Natural killer cell (primary cell): ENCODE measurements around the gene HGS. TPM values are rescaled to one million over a fixed set of nuclear protein-coding genes. Genes with fewer than 3 reads are reported as not detected.
"Not testable (repeated sequence)": the region's sequence is repeated elsewhere in the genome, so short reads cannot be mapped to it uniquely, and the experiment has no call there.

Experiments used
- ATAC-seq, 3 donors: fragments of 150-1000 bp in 2 of 3; fragments of 200-7000 bp in 1 of 3; cut with Tn5 transposase; 1 replicate in 1 of 3; 2 replicates in 2 of 3; pipeline ENCODE4 v1.10.0; 2021; ENCODE audit warnings: mild to moderate bottlenecking in 2 of 3, moderate library complexity in 2 of 3
- DNase-seq, 2 donors: peaks; one replicate each; pipeline versions ENCODE4 v3.0.0 to v3.0.0-alpha.2; 2013 to 2021; ENCODE audit warnings: mixed read lengths in 1 of 2
- H3K27ac ChIP-seq: one replicate; pipeline ENCODE4 v1.5.1; 2013; ENCODE audit warnings: mild to moderate bottlenecking, low read length
- H3K27me3 ChIP-seq: one replicate; pipeline ENCODE4 v1.6.1; 2013; ENCODE audit warnings: low read length; ENCODE audit not compliant: control insufficient read depth, insufficient read depth
- H3K36me3 ChIP-seq: one replicate; pipeline ENCODE4 v1.6.1; 2013; ENCODE audit warnings: low read length; ENCODE audit not compliant: control insufficient read depth, insufficient read depth
- H3K4me1 ChIP-seq: one replicate; pipeline ENCODE4 v1.6.1; 2013; ENCODE audit warnings: low read length; ENCODE audit not compliant: control insufficient read depth, insufficient read depth
- H3K4me3 ChIP-seq: one replicate; pipeline ENCODE4 v1.5.1; 2013; ENCODE audit warnings: low read length
- H3K9me3 ChIP-seq: one replicate; pipeline ENCODE4 v1.6.1; 2013; ENCODE audit warnings: low read length; ENCODE audit not compliant: control insufficient read depth, insufficient read depth
- H3K27ac Mint-ChIP-seq, 2 donors: one replicate each; pipeline ENCODE4 v1.8.0; 2022; ENCODE audit warnings: mild to moderate bottlenecking in 2 of 2, mixed read lengths in 2 of 2, moderate library complexity in 1 of 2
- H3K27me3 Mint-ChIP-seq, 2 donors: one replicate each; pipeline ENCODE4 v1.8.0; 2022; ENCODE audit warnings: low read depth in 2 of 2, mixed read lengths in 2 of 2
- H3K36me3 Mint-ChIP-seq: one replicate; pipeline ENCODE4 v1.8.0; 2022; ENCODE audit warnings: mixed read lengths
- H3K4me1 Mint-ChIP-seq, 2 donors: one replicate each; pipeline ENCODE4 v1.8.0; 2022; ENCODE audit warnings: mixed read lengths in 2 of 2
- H3K4me3 Mint-ChIP-seq: one replicate; pipeline ENCODE4 v1.8.0; 2022; ENCODE audit warnings: mild to moderate bottlenecking, moderate library complexity, mixed read lengths
- H3K9me3 Mint-ChIP-seq, 2 donors: one replicate each; pipeline ENCODE4 v1.8.0; 2022; ENCODE audit warnings: mixed read lengths in 2 of 2
- WGBS: methylation state at CpG from one replicate; pipeline ENCODE4 v1.1.7; 2013; ENCODE audit warnings: missing lambda C conversion rate; ENCODE audit not compliant: insufficient coverage; 5-methylcytosine and 5-hydroxymethylcytosine counted together
- intact Hi-C: fragments of 100-400 bp; cut with micrococcal nuclease; formaldehyde crosslinking; loops from one replicate; pipeline ENCODE4 v1.14.2; 2022
- total RNA-seq, 4 donors: library from RNA; stranded (reverse); fragments of 120-200 nt in 1 of 4; gene quantifications; one replicate each; pipeline versions ENCODE4 v1.2.3 to v1.2.4, GENCODE V29; 2013 to 2022
- TF ChIP-seq, protein P1 (sequence below): fragments of 200-600 bp; IDR thresholded peaks from one replicate; pipeline ENCODE4 v1.8.0; 2022; ENCODE audit warnings: antibody characterized with exemption

HGS gene
- total RNA-seq, 3 donors from 2014 or later (not counting 1 experiment from before 2014, with no cell fraction given), result 179 to 186 (median 181) TPM

- 29% methylated on average over 29 of the region's 30 CpGs for WGBS
- peak in 2 of 3 donors; percentile 37 to 60 for ATAC-seq
- H3K9me3 Mint-ChIP-seq, result no peaks in the 10 kb centered on the region
- peaks cover 13 to 18% of the 10 kb centered on the region in 2 donors for H3K27me3 Mint-ChIP-seq
- no peaks in the 10 kb centered on the region for H3K36me3 ChIP-seq
- peaks cover 3% of the 10 kb centered on the region for H3K4me1 ChIP-seq
- H3K27ac Mint-ChIP-seq, result no peak overlapping the region
- peaks cover 10 to 12% of the 10 kb centered on the region in 2 donors for H3K4me1 Mint-ChIP-seq
- no peak overlapping the region for H3K27ac ChIP-seq
- no peak overlapping the region for H3K4me3 Mint-ChIP-seq
- peak overlapping the region; percentile 1 for H3K4me3 ChIP-seq
- TF ChIP-seq, protein P1, sequence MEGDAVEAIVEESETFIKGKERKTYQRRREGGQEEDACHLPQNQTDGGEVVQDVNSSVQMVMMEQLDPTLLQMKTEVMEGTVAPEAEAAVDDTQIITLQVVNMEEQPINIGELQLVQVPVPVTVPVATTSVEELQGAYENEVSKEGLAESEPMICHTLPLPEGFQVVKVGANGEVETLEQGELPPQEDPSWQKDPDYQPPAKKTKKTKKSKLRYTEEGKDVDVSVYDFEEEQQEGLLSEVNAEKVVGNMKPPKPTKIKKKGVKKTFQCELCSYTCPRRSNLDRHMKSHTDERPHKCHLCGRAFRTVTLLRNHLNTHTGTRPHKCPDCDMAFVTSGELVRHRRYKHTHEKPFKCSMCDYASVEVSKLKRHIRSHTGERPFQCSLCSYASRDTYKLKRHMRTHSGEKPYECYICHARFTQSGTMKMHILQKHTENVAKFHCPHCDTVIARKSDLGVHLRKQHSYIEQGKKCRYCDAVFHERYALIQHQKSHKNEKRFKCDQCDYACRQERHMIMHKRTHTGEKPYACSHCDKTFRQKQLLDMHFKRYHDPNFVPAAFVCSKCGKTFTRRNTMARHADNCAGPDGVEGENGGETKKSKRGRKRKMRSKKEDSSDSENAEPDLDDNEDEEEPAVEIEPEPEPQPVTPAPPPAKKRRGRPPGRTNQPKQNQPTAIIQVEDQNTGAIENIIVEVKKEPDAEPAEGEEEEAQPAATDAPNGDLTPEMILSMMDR, result no peak
- no peaks in the 10 kb centered on the region for H3K36me3 Mint-ChIP-seq
- intact Hi-C loops, result no loop called here
- no peaks in the 10 kb centered on the region for H3K9me3 ChIP-seq
- H3K27me3 ChIP-seq, result no peaks in the 10 kb centered on the region
- DNase-seq, result peak in 1 of 2 donors; percentile 35
Observed at GRCh38 chr17:81735264-81736102, 51.7 kb downstream of the HGS start.

- 94% methylated on average over 31 of the region's 31 CpGs for WGBS
- H3K27ac Mint-ChIP-seq, result no peak overlapping the region
- no peaks in the 10 kb centered on the region for H3K36me3 ChIP-seq
- peaks cover 0 to 15% of the 10 kb centered on the region in 2 donors for H3K27me3 Mint-ChIP-seq
- H3K9me3 Mint-ChIP-seq, result no peaks in the 10 kb centered on the region
- no peak overlapping the region for H3K4me3 Mint-ChIP-seq
- H3K4me1 Mint-ChIP-seq, result peaks cover 10 to 22% of the 10 kb centered on the region in 2 donors
- H3K27me3 ChIP-seq, result no peaks in the 10 kb centered on the region
- TF ChIP-seq, protein P1, result no peak
- H3K27ac ChIP-seq, result no peak overlapping the region
- DNase-seq (no peak), ATAC-seq (no peak)
- intact Hi-C loops, result no loop called here
- H3K4me1 ChIP-seq, result peaks cover 3% of the 10 kb centered on the region
- H3K4me3 ChIP-seq, result no peak overlapping the region
- H3K36me3 Mint-ChIP-seq, result no peaks in the 10 kb centered on the region
- no peaks in the 10 kb centered on the region for H3K9me3 ChIP-seq
Observed at GRCh38 chr17:81737947-81738800, 54.4 kb downstream of the HGS start.

DNA sequence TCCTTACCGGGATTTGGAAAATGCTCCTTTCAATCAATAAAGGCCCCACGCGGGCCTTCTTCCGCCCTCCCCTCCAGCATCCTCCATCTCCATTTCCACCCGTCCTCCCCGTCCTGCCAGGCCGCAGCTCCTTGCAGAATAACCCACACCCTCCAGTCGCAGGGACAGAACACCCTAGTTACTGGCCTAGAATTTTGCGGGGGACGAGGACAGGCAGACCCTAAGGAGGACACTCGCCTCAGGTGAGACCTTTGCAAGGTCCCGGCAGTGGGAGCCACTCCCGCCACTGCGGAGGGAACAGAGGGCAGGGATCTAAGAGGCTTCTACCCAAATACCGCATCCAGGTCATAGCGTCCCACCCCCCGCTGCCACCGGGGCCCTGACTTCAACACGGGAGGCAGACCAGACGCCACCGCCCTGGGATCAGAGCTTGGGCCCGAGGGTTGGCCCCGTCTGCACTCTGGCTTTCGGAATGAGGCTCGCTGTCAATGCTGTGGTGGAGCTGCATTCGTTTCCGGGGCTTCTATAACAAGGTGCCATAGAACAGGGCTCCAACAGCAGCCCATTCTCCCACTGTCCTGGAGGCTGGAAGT lies 55.1 kb downstream of the HGS start:
- ATAC-seq (no peak), DNase-seq (no peak)
- intact Hi-C loops, result no loop called here
- H3K9me3 Mint-ChIP-seq, result no peaks in the 10 kb centered on the region
- WGBS, result 92% methylated on average over 27 of the region's 27 CpGs
- no peak overlapping the region for H3K4me3 ChIP-seq
- TF ChIP-seq, protein P1, result no peak
- no peaks in the 10 kb centered on the region for H3K36me3 ChIP-seq
- H3K4me3 Mint-ChIP-seq, result no peak overlapping the region
- no peaks in the 10 kb centered on the region for H3K9me3 ChIP-seq
- peaks cover 5 to 16% of the 10 kb centered on the region in 2 donors for H3K4me1 Mint-ChIP-seq
- peaks cover 3% of the 10 kb centered on the region for H3K4me1 ChIP-seq
- no peak overlapping the region for H3K27ac ChIP-seq
- no peaks in the 10 kb centered on the region for H3K27me3 ChIP-seq
- H3K36me3 Mint-ChIP-seq, result no peaks in the 10 kb centered on the region
- peaks cover 0 to 9% of the 10 kb centered on the region in 2 donors for H3K27me3 Mint-ChIP-seq
- H3K27ac Mint-ChIP-seq, result no peak overlapping the region

DNA sequence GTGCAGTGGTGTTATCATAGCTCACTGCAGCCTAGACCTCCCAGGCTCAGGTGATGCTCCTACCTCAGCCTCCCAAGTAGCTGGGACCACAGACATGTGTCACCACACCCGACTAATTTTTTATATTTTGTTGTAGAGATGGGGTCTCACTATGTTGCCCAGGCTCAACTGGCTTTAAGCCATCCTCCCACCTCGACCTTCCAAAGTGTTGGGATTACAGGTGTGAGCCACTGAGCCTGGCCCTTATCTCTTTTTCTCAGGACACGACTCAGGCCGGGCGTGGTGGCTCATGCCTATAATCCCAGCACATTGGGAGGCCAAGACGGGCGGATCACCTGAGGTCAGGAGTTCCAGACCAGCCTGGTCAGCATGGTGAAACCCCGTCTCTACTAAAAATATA lies 55.8 kb downstream of the HGS start:
- WGBS, result 96% methylated on average over 8 of the region's 8 CpGs
- H3K27me3 ChIP-seq, H3K9me3 ChIP-seq, intact Hi-C loops, H3K4me3 Mint-ChIP-seq, ATAC-seq, H3K36me3 ChIP-seq, H3K4me1 ChIP-seq, H3K9me3 Mint-ChIP-seq, H3K27me3 Mint-ChIP-seq, H3K4me3 ChIP-seq, H3K36me3 Mint-ChIP-seq, H3K27ac ChIP-seq, H3K27ac Mint-ChIP-seq, DNase-seq: not testable (repeated sequence)
- peaks cover 5 to 16% of the 10 kb centered on the region in 2 donors for H3K4me1 Mint-ChIP-seq
